Fibroblast of pulmonary artery (primary cell): ENCODE measurements around the gene MLXIP.
"Not testable (repeated sequence)": the region's sequence is repeated elsewhere in the genome, so short reads cannot be mapped to it uniquely, and the experiment has no call there.

Source experiments
- DNase-seq: peaks from one replicate; pipeline ENCODE4 v3.0.0-alpha.2; 2010; ENCODE audit warnings: low read depth
- H3K4me3 ChIP-seq: replicated peaks from 2 replicates; pipeline ENCODE4 v1.5.1; 2011; ENCODE audit warnings: low read depth, mild to moderate bottlenecking, control low read depth, low read length, moderate library complexity
- CTCF ChIP-seq: IDR thresholded peaks from 2 replicates; pipeline ENCODE4 v1.5.1; 2011; ENCODE audit warnings: mild to moderate bottlenecking, control low read depth, low read length, inconsistent platforms; ENCODE audit errors: missing control alignments

The MLXIP gene

GRCh38 chr12:122032580-122032979 is 46.0 kb upstream of the MLXIP start:
- TF ChIP-seq CTCF, result no peak
- no peak overlapping the region for H3K4me3 ChIP-seq
- DNase-seq, result no peak

GRCh38 chr12:122035292-122035691 is 43.3 kb upstream of the MLXIP start:
- no peak for TF ChIP-seq CTCF
- no peak overlapping the region for H3K4me3 ChIP-seq
- DNase-seq, result no peak

GRCh38 chr12:122036153-122036552 is 42.4 kb upstream of the MLXIP start:
- no peak for DNase-seq
- H3K4me3 ChIP-seq, result no peak overlapping the region
- no peak for TF ChIP-seq CTCF

- no peak for TF ChIP-seq CTCF
- DNase-seq, result no peak
- no peak overlapping the region for H3K4me3 ChIP-seq
Observed at GRCh38 chr12:122040579-122041386, 37.8 kb upstream of the MLXIP start.

- DNase-seq, H3K4me3 ChIP-seq: not testable (repeated sequence)
Observed at GRCh38 chr12:122041458-122041857, 37.1 kb upstream of the MLXIP start.

GRCh38 chr12:122042910-122043309 is 35.6 kb upstream of the MLXIP start:
- TF ChIP-seq CTCF, result no peak
- no peak for DNase-seq
- no peak overlapping the region for H3K4me3 ChIP-seq

GRCh38 chr12:122043476-122043875 is 35.1 kb upstream of the MLXIP start:
- no peak for TF ChIP-seq CTCF
- H3K4me3 ChIP-seq, result no peak overlapping the region
- DNase-seq, result no peak
